Measurements from ENCODE around the gene CLN6.
"Not testable (repeated sequence)": the region's sequence is repeated elsewhere in the genome, so short reads cannot be mapped to it uniquely, and the experiment has no call there.

Gene CLN6

DNA sequence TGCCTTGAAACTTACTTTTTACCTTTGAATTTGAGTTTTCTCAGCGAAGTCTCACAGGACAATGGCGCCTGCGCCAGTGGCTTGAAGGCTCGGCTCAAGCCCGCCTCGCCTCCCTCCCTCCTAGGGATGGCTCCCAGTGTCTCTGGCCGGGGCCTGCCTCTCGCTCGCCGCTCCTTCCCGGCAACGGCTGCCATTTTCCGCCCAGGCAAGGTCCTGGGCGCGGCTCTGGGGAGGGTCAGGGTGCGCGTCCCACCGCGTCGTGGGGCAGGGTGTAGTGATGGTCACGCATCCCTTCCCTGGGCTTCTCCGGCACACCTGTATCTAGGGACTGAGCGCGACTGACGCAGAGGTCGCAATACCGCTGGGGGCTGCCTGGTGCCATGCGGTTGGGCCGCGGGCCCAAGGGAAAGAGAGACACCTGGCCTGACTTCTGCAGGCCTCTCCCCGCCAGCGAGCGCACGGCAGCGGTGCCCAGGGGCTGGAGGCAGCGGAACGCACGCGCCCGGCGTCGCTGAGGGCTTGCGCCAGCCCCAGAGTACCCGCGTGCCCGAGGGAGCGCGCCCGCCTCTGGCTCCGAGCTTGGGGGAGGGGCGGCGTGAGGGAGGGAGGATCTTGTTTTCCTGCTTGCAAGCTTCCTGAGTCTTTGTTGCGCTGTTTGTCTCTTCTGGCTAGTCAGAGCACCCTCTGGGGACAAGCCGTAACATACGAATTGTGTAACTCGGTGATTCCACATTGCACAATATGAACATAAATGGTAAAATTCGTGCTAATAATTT lies 27.3 kb upstream of the CLN6 start:
- DNase-seq (ENCODE audit: low read depth) = no peak

DNA sequence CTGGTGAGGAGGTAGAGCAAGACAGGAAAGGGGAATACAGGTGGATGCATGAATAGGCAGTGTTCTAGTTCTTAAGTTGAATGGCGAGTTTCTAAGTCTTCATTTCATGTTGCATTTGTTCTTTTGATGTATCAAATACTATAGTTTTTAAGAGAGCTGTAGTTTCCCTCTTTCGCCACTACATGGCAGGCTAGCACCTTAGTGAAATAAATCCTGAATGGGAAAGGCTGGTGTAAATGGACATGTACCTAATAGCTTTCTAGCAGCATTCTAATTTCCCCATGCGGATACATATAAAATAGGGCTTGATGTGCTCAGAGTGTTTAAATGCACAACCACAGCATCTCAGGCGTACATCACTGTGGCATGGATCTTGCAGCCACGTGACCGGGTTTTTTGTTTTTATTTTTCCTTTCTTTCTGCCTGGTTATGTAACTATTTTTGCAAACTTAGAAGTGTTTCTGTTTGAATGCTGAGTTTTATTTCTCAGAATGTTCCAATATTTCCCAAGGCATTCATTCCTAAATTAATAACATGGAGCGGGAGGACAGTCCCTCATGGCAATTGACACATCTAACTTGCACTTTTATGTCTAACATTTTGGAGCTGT lies 23.5 kb upstream of the CLN6 start:
- no peak for DNase-seq (ENCODE audit: low read depth)

- DNase-seq (ENCODE audit: low read depth) = no peak
Observed at GRCh38 chr15:68249058-68249713, 19.7 kb upstream of the CLN6 start.

DNA sequence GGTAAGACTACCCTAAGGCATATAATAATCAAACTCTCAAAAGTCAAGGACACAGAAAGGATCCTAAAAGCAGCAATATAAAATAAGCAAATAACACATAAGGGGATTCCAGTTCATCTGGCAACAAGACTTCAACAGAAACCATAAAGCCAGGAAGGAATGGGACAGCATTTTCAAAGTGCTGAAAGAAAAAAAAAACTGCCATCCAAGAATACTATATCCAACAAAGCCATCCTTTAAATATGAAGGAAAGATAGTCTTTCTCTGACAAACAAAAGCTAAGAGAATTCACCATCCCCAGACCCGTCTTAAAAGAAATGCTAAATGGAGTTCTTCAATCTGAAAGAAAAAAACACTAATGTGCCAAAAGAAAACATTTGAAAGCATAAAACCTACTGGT lies 14.7 kb upstream of the CLN6 start:
- DNase-seq (ENCODE audit: low read depth) = no peak

GRCh38 chr15:68241088-68241935 lies 11.8 kb upstream of the CLN6 start:
- no peak for DNase-seq (ENCODE audit: low read depth)

- no peak for DNase-seq (ENCODE audit: low read depth)
Observed at GRCh38 chr15:68239025-68239424, 9.5 kb upstream of the CLN6 start.

DNA sequence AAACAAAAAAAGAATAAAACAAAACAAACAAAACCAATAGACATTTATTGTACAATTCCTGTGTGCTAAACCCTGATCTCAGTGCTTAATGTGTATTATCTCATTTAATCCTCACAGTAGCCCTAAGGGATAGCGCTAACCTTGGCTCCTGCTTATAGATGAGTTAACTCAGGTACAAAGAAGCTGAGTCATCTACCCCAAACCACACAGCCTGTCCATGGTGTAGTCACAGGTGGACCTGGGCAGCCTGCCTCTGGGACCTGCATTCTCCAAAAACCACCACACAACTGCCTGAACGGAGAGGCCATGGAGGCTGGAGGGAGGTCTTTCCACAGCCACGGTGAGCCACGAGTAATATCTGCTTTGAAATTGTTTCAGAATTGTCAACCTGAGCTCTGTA lies 5.5 kb upstream of the CLN6 start:
- no peak for DNase-seq (ENCODE audit: low read depth)

DNA sequence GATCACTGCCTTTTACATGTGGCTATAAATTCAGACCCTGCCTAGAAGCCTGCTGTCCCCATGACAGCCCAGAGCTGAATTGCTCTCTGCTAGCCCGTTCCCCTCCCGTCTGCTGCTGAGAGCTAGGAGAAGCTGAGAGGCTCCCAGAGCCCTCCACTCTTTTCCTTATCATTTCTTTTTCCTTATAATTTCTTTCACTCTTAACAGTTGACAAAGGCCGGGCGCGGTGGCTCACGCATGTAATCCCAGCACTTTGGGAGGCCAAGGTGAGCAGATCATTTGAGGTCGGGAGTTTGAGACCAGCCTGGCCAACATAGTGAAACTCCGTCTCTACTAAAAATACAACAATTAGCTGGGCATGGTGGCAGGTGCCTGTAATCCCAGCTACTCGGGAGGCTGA lies 5.0 kb upstream of the CLN6 start:
- DNase-seq (ENCODE audit: low read depth) = not testable (repeated sequence)

DNA sequence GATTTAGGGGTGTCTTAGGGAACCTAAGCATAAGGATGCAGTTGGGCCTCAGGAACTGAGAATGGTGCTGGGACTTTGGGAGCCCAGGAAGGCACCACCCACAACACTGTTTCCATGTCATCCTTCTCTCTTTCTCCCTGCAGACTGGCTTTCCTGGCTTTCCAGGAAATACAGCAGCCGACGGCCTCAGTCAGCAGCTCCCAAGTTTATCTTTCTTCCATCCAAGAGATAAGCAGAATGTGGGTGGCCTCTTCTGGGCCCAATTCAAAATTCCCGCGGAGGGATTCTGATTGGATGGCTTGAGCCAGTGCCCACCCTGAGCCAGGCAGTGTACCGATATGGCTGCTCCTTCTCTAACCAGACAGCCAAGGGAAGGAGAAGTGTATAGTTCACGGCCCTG lies 4.5 kb upstream of the CLN6 start:
- DNase-seq (ENCODE audit: low read depth) = no peak

DNA sequence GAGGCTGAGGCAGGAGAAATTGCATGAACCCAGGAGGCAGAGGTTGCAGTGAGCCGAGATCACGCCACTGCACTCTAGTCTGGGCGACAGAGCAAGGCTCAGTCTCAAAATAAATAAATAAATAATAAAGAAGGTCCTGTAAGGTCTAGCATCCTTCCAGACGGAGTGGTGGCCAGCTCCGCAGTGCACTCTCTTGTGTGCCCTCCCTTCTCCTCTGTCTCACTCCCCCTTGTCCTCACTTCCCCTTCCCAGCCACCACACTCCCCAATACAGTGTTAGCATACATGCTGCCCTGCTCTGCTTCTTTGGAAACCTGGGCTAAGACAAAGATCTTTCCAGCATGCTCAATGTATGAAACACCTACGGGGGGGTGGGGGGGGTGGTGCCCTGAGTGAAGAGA lies 3.4 kb upstream of the CLN6 start:
- DNase-seq (ENCODE audit: low read depth) = no peak

- no peak for DNase-seq (ENCODE audit: low read depth)
Observed at GRCh38 chr15:68232449-68232848, 2.9 kb upstream of the CLN6 start.

DNA sequence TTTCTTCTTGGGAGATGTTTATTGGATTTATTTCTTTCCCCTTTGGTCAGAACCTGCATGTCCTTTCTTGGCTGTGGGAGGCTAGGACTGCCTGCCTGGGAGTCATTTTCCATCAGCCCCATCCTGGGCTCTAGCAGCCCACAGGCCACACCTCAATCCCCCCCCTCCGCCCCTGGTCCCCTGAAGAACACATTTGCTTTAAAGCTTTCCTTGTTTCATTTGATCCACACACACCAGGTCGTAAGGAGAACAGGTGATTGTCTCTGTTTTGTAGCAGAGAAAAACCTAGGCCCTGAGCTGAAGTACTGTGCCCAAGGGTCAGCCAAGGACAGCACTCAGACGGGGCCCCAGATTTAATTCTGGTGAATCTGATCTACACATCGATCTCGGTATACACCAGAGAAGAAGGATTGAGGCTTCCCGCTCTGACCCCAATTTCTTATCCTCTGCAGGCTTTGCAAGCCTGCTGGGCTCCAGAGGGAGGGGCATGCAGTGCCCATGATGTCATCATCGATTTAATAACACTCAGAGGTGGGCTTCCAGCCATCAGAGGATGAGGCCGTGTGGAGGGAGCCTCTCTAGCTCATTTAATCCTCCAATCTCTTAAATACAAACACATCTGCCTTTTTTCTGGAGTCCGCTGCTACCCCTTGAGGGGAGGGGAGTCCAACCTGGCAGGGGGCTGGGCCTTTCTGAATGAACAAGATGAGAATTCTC lies 1.7 kb upstream of the CLN6 start:
- no peak for DNase-seq (ENCODE audit: low read depth)

GRCh38 chr15:68230157-68231100 lies 901 bp upstream of the CLN6 start:
- no peak for DNase-seq (ENCODE audit: low read depth)

- no peak for DNase-seq (ENCODE audit: low read depth)
Observed at GRCh38 chr15:68228971-68229385, 550 bp downstream of the CLN6 start.

DNA sequence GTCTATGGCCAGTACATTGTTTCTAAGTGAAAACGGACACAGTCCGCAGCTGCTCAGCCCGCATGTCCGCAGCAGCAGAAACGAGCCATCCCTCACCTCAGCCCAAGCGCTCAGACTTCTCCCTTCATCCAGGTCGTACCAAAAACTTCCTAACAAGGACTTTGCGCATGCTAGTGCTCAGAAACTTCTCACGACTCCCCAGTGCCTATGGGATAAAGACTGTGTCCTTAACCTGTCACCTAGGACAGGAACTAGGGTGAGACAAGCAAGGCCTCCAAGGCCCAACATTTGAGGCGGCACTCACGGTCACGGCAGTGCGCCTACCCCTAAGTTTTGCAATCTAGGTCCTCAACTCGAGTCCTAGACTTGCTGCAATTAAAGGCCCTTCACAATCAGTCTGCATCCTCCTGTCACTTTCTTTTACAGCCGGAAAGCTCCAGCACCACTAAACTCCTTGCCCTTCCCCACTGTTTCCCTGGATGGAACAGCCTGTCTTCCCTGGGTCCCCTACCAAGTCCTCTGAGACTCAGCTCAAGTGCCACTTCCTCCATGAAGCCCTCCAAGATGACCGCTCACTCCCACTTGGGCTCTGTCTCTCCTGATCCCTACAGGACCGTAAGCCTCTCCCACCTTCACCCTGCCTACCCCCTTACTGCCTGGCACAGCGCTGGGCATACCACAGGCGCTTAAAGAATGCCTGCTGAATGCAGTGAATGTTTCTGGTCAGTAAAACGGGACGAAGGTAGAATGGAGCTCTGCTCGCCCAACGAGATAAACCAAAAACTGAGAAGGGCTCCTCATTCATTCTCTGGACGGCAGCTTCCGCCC lies 1.2 kb downstream of the CLN6 start:
- DNase-seq (ENCODE audit: low read depth) = no peak

GRCh38 chr15:68227643-68228142 lies 1.8 kb downstream of the CLN6 start:
- no peak for DNase-seq (ENCODE audit: low read depth)

DNA sequence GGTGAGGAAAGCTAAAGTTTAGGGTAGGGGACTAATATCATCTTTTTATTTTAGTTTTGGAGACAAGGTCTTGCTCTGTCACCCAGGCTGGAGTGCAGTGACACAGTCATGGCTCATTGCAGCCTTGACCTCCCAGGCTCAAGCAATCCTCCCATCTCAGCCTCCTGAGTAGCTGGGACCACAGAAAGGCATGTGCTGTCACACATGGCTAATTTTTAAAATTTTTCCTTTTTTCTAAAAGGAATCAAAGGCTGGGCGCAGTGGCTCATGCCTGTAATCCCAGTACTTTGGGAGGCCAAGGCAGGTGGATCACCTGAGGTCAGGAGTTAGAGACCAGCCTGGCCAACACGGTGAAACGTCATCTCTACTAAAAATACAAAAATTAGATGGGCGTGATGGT lies 4.1 kb downstream of the CLN6 start:
- DNase-seq (ENCODE audit: low read depth) = not testable (repeated sequence)

GRCh38 chr15:68224546-68225250 lies 4.8 kb downstream of the CLN6 start:
- DNase-seq (ENCODE audit: low read depth) = no peak

DNA sequence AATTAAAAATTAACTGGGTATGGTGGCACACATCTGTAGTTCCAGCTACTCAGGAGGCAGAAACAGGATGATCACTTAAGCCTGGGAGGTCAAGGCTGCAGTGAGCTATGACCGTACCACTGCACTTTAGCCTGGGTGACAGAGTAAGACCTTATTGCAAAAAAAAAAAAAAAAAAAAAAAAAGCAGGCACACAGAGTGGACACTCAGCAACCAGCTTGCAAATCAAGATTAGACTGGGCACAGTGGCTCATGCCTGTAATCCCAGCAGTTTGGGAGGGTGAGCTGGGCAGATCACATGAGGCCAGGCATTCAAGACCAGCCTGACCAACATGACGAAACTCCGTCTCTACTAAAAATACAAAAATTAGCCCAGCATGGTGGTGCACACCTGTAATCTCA lies 5.4 kb downstream of the CLN6 start:
- DNase-seq (ENCODE audit: low read depth) = no peak

Measured in stimulated activated CD8-positive, alpha-beta memory T cell treated with anti-CD3 and anti-CD28 coated beads, Interleukin-15, amount 100 ng/mL, for 1 hour (primary cell).